ENCODE results near the gene FOXI1. TPM values are rescaled to one million over a fixed set of nuclear protein-coding genes. Genes with fewer than 3 reads are reported as not detected.

FOXI1 gene
- total RNA-seq, 1 donor from 2014 or later: not detected

DNA sequence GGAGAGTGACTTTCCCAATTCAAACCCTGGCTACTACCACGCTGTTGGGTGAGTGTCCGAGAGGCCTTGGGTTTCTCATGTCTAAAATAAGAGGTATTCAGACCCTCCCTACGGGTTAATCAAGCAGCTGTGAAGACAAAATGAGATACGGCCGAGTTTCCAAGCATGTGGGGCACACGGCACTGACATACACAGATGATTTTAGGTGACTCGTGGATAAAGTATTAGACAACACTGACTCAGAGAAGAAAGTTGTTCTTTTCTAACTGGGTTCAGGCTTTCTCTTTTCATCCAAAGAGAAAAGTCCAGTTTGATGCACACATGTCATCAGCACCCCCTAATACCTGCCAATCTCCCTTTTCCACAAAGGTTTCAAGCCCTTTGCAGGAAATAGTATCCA, 15.6 kb downstream of the FOXI1 start:
- TF ChIP-seq, protein P1, sequence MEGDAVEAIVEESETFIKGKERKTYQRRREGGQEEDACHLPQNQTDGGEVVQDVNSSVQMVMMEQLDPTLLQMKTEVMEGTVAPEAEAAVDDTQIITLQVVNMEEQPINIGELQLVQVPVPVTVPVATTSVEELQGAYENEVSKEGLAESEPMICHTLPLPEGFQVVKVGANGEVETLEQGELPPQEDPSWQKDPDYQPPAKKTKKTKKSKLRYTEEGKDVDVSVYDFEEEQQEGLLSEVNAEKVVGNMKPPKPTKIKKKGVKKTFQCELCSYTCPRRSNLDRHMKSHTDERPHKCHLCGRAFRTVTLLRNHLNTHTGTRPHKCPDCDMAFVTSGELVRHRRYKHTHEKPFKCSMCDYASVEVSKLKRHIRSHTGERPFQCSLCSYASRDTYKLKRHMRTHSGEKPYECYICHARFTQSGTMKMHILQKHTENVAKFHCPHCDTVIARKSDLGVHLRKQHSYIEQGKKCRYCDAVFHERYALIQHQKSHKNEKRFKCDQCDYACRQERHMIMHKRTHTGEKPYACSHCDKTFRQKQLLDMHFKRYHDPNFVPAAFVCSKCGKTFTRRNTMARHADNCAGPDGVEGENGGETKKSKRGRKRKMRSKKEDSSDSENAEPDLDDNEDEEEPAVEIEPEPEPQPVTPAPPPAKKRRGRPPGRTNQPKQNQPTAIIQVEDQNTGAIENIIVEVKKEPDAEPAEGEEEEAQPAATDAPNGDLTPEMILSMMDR (IDR thresholded peaks at IDR 0.05; ENCODE audit: unreplicated experiment): no peak
- no peaks in the 10 kb centered on the region for H3K36me3 Mint-ChIP-seq (ENCODE audit: insufficient read depth)
- H3K4me1 Mint-ChIP-seq (ENCODE audit: low read depth): peaks cover 2% of the 10 kb centered on the region
- no peak for DNase-seq (ENCODE audit: low spot score, unreplicated experiment)
- no peak overlapping the region for H3K4me3 Mint-ChIP-seq (ENCODE audit: low read depth)
- H3K27ac Mint-ChIP-seq: no peak overlapping the region
- peaks cover 8% of the 10 kb centered on the region for H3K9me3 Mint-ChIP-seq (ENCODE audit: low read depth)
- peaks cover 11% of the 10 kb centered on the region for H3K27me3 Mint-ChIP-seq

DNA sequence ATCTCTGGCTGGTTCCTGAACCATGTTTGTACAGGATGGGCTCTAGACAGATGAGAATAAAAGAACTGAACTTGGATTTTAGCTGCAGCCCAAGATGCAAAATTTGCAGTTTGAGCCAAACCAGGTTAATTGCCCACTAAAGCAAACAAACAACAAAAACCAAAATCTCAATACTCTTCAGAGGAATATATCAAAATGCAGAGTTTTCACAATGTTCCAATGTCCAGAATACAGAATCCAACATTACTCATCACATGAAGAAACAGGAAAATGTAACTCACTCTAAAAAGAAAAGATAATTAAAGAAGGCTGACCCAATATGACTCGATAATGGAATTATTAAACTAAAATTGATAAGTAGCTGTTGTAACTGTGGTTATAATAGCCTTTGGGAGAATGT, 20.4 kb downstream of the FOXI1 start:
- H3K4me3 Mint-ChIP-seq (ENCODE audit: low read depth): no peak overlapping the region
- H3K4me1 Mint-ChIP-seq (ENCODE audit: low read depth): peaks cover 2% of the 10 kb centered on the region
- TF ChIP-seq, protein P1 (IDR thresholded peaks at IDR 0.05; ENCODE audit: unreplicated experiment): no peak

DNA sequence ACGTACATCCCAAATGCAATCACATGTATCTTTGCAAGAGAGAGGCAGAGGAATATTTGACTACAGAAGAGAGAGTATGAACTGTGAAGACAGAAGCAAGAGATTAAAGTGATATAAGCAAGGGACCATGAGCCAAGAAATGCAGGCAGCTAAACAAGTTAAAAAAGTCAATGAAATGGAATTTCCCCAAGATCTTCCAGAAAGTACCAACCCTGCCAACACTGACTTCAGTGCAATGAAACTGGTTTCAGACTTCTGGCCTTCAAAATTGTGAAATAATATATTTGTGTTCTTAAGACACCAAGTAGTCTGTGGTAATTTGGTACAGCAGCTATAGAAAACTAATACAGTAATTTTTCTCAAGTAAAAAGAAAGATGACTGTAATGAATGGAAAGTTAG, 20.9 kb downstream of the FOXI1 start:
- no peak for DNase-seq (ENCODE audit: low spot score, unreplicated experiment)
- H3K4me3 Mint-ChIP-seq (ENCODE audit: low read depth): no peak overlapping the region
- H3K27ac Mint-ChIP-seq: no peak overlapping the region
- no peaks in the 10 kb centered on the region for H3K36me3 Mint-ChIP-seq (ENCODE audit: insufficient read depth)
- H3K27me3 Mint-ChIP-seq: no peaks in the 10 kb centered on the region
- peaks cover 2% of the 10 kb centered on the region for H3K4me1 Mint-ChIP-seq (ENCODE audit: low read depth)
- peaks cover 18% of the 10 kb centered on the region for H3K9me3 Mint-ChIP-seq (ENCODE audit: low read depth)
- TF ChIP-seq, protein P1 (IDR thresholded peaks at IDR 0.05; ENCODE audit: unreplicated experiment): no peak

More for the DNA sequence above, 20.4 kb downstream of the FOXI1 start:
- peaks cover under 1% of the 10 kb centered on the region for H3K27me3 Mint-ChIP-seq
- H3K36me3 Mint-ChIP-seq (ENCODE audit: insufficient read depth): no peaks in the 10 kb centered on the region
- H3K27ac Mint-ChIP-seq: no peak overlapping the region
- no peak for DNase-seq (ENCODE audit: low spot score, unreplicated experiment)
- peaks cover 18% of the 10 kb centered on the region for H3K9me3 Mint-ChIP-seq (ENCODE audit: low read depth)

DNA sequence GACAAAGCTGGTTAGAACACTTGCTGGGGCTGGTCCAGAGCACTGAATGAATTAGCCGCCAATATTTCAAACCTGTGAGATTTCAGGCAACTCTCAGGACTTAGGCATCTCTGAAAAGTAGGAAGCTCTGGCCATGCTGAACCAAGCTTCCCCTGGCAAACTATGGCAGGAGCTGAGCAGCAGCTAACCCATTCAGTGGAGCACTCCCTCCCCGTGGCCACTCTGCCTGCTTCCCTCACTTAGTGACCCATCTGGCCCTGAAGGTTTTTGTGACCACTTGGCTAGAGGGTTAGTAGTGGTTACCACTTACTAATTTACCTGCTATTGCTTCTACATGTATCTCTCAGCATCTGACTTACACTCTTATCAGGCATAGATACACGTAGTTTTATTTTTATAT, 25.5 kb downstream of the FOXI1 start:
- H3K36me3 Mint-ChIP-seq (ENCODE audit: insufficient read depth): no peaks in the 10 kb centered on the region
- TF ChIP-seq, protein P1 (IDR thresholded peaks at IDR 0.05; ENCODE audit: unreplicated experiment): no peak
- no peak overlapping the region for H3K4me3 Mint-ChIP-seq (ENCODE audit: low read depth)
- no peak overlapping the region for H3K27ac Mint-ChIP-seq
- DNase-seq (ENCODE audit: low spot score, unreplicated experiment): no peak
- peaks cover 10% of the 10 kb centered on the region for H3K9me3 Mint-ChIP-seq (ENCODE audit: low read depth)
- H3K4me1 Mint-ChIP-seq (ENCODE audit: low read depth): no peaks in the 10 kb centered on the region
- H3K27me3 Mint-ChIP-seq: peaks cover 8% of the 10 kb centered on the region

DNA sequence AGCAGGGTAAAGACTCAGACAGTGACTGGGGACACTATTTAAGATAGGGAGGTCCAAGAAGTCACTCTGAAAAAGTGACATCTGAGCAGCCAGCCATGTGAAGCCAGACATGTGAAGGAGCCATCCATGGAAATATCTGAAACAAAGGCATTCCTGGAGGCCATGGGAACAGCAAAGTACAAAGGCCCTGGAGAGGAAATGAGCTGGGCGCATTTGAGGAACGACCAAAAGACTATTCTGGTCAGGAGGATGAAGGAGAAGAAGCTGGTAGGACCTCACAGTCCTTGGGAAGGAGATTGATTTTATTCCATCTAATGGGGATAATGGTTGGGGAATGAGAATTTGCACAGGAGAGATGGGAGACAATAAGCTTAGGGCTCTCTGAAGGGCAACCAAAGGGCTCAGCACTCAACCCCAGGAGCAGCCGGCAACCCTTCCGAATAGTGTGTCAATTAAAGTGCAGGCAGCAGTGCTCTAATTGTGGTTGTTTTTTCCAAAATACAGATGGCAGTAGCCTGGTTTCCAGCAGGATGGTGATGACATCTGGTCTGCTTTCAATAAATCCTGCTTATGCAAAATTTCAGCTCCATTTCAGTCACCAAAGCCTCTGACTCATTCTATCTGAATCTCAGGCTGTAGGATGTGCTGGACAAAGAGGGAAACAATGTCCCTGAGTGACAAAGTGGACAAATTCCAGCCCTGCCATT, 26.7 kb downstream of the FOXI1 start:
- Mint-ChIP-seq H3K4me3 (ENCODE audit: low read depth) (no peak overlapping the region), H3K27me3 (peaks cover 8% of the 10 kb centered on the region), H3K27ac (no peak overlapping the region), H3K4me1 (ENCODE audit: low read depth) (no peaks in the 10 kb centered on the region), H3K36me3 (ENCODE audit: insufficient read depth) (no peaks in the 10 kb centered on the region), H3K9me3 (ENCODE audit: low read depth) (no peaks in the 10 kb centered on the region)
- DNase-seq (ENCODE audit: low spot score, unreplicated experiment): no peak
- TF ChIP-seq, protein P1 (IDR thresholded peaks at IDR 0.05; ENCODE audit: unreplicated experiment): no peak
